HG03354 (cell line): ENCODE data around the gene SAMD8.
"Not testable (repeated sequence)": the region's sequence is repeated elsewhere in the genome, so short reads cannot be mapped to it uniquely, and the experiment has no call there.

Experiments
- ATAC-seq: cut with Tn5 transposase; IDR thresholded peaks from one replicate; pipeline ENCODE4 v1.9.1; 2021; ENCODE audit warnings: mild to moderate bottlenecking; ENCODE audit not compliant: unreplicated experiment, poor library complexity, severe bottlenecking

SAMD8 gene

DNA sequence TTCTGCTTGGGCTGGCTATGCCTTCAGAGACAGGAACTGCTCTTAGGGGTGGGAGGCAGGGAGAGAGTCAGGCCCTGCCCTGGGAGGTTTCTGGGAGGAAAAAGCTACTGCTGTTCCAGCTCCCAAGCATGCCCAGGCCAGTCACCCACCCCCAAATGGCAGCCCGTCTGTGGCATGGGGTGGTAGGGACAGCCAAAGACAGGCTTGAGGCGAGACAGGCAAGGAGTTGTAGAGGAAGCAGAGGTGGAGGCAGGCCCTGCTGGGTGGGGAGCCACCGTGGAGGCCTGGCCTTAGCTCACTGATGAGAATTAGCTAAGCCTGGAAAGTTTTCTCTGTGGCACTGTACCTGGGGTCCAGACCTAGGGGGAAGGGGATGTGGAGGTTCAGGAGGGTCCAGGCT, 6.6 kb upstream of the SAMD8 start:
- no peak for ATAC-seq

DNA sequence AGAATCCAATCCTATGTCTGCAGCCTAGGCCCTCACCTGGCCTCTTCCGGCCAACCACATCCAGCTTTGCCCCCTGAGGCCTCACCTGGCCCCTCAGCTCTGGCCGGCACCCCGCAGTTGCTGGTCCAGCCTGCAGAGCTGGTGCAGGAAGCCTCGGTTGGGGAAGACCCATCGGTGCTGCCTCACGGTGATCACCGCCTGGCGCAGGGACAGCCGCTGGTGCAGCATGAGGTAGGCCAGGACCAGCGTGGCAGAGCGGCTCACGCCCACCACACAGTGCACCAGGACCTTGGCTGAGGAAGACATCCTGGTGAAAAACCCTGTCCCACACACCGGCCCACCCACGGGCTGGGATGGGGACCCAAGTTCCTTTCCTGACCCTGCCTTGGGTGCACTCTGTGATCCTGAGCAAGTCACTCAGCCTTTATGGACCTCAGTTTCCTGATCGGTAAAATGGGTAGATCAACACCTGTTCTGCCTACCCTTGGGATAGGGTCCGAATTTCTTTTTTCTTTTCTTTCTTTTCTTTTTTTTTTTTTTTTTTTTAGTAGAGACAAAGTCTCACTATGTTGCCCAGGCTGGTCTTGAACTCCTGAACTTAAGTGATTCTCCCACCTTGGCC, 5.8 kb upstream of the SAMD8 start:
- ATAC-seq: no peak

DNA sequence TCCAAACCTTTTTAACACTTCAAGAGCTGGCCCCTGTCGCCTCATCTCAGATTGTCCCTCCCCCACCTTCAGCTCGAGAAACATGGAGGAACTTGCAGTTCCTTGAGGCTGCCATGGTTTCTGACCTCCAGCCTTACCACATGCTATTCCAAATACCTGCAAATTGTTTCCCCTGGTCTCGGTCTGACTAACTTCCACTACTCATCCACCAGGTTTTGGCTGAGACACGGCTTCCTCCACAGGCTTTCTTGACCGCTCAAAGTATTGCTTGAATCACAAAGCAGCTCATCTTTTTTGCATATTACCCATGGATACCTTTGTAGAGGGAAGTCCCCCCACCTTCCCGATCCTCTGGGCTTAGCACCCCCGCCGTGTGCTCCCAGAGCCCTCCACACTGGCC, 5.2 kb upstream of the SAMD8 start:
- ATAC-seq: no peak

DNA sequence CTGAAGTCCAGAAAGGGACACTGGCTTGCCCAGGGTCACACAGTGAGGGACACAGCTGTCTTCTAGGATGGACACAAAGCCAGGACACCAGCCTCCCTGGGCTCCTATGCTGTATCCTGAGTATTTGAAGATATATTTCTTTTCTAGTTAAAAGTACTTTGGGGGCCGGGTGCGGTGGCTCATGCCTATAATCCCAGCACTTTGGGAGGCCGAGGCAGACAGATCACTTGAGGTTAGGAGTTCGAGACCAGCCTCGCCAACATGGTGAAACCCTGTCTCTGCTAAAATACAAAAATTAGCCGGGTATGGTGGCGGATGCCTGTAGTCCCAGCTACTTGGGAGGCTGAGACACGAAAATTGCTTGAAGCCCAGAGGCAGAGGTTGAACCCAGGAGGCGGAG, 4.6 kb upstream of the SAMD8 start:
- ATAC-seq: not testable (repeated sequence)

DNA sequence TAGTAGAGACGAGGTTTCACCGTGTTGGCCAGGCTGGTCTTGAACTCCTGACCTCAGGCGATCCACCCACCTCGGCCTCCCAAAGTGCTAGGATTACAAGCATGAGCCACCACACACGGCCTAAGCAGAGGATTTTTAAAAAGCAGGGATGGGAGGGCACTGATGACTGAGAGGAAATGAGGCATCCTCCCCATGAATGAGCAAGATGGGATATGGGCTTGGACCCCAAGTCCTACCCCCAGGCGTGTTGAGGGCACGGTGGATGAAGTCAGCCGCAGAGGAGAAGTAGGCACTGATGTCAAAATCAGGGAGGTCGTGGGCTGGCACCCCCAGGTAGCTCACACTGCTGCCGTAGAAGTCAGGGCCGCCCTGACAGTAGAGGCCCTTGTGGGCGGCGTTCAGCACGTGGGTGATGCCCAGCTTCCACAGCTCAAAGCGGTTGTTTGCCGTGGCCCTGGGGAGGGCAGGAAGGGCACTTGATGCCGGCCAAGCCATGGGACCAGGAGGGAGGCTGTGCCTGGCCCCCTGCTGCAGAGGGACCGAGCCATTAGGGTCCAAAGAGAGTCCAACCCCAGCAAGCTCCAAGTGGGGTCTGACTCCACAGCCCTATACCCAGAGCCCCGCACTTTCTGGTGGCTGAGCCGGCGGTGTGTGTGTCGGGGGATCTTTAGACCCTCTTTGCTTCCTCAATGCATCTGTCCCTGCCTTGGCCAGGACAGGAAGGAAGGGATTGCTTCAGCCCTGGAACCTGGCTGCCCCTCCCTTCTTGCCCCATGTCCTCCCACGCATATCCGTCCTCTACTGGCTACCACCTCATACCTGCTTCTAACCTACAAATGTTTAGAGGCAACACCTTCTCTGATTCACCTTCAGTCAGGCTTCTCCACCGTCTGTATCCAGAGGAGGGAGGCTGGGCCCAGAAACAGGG, 3.4 kb upstream of the SAMD8 start:
- ATAC-seq: no peak

DNA sequence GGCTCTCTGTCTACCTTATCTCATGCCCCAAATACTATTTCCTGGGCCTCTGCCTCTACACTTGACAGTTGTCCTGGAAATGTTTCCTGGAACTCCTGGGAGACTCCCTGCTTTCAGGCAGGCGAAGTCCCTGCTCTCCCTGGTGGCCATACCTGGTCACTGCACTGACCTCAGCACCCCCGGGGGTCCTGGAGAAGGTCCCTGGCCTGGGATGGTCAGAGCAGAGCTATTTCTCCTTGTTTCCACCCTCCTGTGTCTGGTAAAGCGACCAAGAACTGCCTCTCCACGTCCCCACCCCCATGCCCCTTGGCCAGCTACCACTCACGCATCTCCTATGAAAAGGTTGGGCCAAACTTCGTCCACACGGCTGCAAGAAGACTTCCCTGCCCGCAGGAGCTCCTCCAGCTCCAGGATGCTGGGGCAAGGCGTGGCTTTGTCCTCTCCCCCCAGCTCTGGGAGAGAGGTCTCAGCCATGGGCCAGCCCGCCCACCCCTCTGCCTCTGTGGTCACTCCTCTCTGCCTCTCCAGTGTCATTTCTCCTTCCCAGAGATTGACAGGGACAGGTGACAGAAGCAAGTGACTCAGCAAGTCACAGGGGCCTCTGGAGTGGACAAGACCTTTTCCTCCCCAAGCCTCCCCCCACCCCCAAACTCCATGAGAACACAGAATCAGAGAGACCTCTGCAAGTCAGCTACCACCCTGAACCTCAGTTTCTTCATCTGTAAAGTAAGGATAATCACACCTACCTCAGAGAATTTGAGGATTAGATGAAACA, 2.6 kb upstream of the SAMD8 start:
- no peak for ATAC-seq

DNA sequence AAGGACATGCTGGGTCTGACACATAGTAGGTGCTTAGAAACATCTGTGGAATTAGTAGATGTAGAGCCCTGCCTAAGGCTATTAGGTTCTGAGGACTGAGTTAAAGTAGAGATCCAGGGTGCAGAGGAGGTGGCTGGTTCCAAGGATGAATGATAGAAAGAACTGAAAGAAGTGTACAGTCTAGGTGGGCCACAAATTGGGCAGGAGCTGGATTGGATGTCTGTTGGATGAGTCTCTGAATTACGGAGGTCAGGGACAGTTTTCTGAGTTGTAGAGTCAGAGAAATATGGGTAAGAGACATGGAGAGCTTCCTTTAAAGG, 2.0 kb upstream of the SAMD8 start:
- no peak for ATAC-seq

DNA sequence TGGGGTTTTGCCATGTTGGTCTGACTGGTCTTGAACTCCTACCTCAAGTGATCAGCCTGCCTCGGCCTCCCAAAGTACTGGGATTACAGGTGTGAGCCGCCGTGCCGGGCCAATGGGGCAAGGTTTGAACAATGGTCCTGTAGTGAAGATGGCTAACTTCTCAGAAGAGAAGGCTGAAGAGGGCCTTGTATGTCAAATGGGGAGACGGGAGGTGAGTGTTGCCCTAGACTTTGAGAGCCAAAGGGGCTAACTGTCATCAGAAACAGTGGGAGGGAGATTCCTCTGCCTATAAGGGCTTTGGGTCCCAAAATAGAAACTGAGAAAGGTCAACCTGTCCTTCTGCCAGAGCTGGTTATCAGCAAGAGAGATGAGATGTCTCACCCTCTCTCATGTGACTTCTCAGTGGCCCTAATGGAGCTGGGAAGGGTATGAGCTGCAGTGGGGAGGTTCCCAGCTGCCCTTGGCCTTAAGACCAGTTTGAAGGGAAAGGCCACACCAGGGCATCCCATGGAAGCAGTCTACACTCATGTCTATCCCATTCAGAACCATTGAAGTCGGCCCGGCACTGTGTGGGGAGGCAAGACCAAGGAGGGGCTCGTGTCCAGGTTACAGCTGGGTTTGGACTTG, 1.3 kb upstream of the SAMD8 start:
- no peak for ATAC-seq

DNA sequence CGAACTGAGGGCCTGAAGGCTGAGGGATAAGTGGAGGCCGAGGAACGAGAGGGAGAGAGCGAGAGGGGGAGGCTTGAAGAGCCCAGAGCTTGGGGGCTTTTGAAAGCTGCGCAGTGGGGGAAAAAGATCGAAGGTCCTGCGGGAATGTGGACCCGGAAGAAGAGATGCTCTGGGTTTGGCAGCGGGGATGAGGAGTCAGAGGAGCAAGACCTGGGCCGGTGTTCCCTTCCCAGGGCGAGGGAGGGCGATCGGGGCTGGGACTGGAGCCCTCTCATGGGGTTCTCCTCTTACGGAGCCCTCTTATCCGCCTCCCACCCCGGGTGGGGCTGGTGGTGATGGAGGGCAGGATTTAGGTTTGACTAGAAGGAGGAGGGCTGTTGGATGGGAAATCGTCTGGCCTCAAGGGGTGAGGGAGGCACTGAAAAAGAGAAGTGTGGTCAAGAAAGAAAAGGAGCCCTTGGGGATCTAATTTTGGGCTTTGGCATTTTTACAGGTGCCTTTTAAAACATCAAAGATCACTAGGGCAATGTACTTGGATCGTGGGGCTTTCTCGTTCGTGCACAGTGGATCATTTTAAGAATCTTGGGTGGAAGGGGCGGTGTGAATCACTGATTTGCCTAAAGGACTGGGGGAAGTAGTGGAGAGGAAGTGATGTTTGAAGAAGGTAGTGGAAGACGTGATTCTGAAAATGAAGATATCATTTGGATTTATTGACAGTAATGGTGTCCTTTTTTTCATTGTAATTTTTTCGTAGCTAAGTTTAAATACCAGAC, 637 bp downstream of the SAMD8 start:
- peak; percentile 35 for ATAC-seq

DNA sequence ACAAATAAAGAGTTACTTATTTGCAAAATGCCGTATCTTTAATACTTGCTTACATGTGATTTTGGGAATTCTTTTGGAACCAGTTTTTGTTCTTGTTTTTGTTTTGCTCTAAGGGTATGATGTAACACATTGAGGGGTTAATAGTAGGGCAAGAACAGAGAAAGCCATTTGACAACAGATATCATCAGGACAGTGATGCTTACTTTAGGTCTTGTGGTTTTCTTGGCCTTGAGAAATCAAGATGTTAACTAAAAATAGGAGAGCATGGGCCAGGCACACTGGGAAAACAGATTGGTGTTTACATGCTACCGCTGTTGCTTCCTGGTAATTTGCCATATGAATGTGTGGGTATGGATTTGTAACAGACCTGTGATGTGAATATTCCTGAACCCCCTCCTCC, 3.7 kb downstream of the SAMD8 start:
- ATAC-seq: no peak

DNA sequence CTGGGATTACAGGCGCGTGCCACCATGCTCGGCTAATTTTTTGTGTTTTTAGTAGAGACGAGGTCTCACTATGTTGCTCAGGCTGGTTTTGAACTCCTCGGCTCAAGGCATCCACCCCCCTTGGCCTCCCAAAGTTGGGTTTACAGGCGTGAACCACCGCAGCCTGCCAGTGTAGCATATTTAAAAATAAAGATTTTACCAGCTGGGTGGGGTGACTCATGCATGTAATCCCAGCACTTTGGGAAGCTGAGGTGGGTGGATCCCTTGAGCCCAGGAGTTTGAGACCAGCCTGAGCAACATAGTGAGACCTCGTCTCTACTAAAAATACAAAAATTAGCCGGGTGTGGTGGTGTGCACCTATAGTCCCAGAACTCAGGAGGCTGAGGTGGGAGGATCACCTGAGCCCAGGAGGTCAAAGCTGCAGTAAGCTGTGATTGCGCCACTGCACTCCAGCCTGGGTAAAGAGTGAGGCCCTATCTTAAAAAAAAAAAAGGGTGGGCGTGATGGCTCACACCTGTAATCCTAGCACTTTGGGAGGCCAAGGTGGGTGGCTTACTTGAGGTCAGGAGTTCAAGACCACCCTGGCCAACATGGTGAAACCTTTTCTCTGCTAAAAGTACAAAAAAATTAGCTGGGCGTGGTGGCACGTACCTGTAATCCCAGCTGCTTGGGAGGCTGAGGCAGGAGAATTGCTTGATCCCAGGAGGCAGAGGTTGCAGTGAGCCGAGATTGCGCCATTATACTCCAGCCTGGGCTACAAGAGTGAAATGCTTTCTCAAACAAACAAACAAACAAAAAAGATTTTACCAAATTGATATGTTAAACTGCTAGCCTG, 5.7 kb downstream of the SAMD8 start:
- not testable (repeated sequence) for ATAC-seq

DNA sequence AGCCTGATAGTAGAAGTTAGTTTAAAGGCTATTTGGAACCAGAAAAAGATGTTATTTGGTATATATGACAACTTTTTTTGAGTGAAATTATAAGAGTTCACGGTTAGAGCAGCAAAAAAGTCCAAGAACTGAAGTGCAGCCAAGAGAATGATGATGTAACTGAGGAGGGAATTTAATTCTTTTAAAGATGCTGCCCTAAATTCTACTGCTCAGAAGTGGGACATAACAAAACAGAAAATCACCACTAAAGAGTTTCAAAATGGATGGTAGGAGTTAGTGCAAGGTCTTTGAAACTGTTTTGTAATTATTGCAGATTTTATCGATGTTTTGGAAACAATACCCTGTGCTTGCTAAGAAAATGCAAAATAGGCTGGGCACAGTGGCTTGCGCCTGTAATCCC, 6.5 kb downstream of the SAMD8 start:
- no peak for ATAC-seq

DNA sequence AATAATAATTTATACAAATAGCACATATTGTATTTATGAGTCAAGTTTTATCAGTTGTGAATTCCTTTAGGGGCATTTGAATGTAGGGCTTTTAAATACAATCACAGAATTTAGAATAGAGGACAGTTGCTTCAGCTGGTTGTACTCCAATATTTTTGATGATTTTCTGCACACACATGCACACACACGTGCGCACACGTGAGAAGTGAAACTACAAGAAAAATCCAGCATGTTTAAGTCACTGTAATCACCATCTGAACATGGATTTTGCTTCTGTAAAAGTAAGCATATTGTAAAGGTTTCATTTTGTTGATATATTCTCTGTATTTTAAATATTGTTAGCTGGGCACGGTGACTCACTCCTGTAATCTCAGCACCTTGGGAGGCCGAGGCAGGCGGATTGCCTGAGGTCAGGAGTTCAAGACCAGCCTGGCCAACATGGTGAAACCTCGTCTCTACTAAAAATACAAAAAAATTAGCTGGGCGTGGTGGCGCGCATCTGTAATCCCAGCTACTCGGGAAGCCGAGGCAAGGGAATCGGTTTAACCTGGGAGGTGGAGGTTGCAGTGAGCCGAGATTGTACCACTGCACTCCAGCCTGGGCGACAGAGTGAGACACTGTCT, 8.1 kb downstream of the SAMD8 start:
- not testable (repeated sequence) for ATAC-seq

DNA sequence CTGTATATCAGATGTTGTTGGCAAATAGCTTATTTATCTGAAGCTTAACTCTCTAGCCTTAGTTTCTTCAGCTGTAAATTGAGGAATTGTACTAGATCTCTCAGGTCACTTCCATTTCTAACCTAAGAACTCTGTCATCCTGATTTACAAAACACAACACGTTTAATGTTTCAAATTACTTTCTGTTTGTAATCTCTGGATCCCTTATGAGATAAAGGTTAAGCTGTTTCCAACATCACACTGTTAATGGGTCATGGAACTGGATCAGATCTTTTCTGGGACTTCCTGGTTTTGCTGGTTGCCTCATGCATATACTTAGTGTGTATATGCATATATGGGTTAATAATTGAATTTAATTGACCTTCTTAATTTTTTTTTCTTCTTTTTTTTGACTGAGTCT, 9.9 kb downstream of the SAMD8 start:
- no peak for ATAC-seq

DNA sequence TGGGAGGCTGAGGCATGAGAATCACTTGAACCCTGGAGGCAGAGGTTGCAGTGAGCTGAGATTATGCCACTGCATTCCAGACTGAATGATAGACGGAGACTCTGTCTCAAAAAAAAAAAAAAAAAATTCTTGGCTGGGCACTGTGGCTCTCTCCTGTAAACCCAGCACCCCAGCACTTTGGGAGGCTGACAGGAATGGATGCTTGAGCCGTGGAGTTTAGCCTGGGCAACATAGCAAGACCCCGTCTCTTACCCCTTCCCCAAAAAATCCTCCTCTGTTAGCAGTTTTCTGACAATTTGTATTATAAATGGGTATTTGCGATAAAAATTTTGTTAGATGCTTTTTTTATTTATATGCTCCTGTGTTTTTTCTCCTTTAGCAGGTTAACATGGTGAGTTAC, 11.0 kb downstream of the SAMD8 start:
- ATAC-seq: no peak

DNA sequence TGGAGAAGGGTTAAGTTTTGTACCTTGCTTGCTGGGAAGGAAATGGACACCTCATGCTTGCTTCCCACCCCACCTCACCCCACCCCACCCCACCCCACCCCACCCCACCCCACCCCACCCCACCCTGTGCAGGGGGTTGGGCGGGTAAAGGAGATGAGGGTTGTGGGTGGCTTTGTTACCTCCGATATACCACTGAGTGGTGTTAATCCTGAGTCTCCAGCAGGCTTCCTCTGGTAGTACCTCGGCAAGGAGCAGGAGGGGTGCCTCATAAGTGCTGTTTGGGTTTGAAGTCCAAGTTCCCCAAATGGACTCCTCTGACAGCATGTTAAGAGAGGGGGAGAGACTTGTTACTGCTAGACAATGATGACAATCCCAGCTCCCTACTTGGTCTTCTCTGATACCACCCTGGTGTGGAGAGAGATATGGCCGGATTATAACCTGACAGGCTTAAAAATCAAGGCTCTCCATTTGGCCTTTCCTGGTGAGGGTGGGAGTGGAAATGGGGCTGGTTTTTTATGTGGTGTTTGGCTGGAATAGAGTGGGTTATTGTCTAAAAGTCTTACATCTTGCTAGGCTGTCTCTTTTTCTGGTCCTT, 11.7 kb downstream of the SAMD8 start:
- no peak for ATAC-seq

DNA sequence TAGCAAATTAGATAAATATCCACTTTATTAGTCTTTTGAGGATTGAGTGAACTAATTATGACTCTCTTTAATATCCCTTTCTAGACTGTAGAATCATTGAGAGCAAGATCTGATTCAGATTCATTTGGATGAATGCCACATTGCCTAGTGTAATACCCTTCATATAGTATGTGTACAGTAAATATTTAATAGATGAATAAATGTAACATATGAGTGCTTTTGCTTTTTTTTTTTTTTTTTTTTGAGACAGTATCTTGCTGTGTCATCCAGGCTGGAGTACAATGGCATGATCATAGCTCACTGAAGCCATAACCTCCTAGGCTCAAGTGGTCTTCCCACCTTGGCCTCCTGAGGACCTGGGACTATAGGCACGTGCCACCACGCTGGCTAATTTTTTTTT, 14.8 kb downstream of the SAMD8 start:
- ATAC-seq: no peak

DNA sequence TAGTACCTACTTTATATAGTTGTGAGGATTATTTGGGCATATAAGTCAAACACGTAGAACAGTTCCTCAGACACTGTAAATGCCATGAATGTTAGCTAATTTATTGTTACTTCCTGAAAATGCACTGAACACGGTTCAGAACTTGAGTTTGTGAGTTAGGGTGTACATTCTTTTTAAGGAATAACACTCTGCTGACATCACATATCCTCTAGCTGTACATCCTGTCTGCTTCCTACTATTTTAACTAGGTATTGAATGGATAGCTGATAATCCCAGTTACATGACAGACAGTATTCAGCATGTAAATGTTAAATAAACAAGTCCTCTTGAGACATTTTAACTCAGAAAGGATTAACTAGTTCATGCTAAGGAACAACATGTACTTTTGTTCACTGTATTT, 16.0 kb downstream of the SAMD8 start:
- no peak for ATAC-seq
